ENCODE measurements around the gene CABLES2. TPM values are rescaled to one million over a fixed set of nuclear protein-coding genes. Genes with fewer than 3 reads are reported as not detected.

Gene CABLES2
- total and polyA plus RNA-seq, 9 of the 15 experiments (the other 6 are each of a cell fraction or from before 2014, with no cell fraction given): 0.46 to 4.2 (median 1.6) TPM

DNA sequence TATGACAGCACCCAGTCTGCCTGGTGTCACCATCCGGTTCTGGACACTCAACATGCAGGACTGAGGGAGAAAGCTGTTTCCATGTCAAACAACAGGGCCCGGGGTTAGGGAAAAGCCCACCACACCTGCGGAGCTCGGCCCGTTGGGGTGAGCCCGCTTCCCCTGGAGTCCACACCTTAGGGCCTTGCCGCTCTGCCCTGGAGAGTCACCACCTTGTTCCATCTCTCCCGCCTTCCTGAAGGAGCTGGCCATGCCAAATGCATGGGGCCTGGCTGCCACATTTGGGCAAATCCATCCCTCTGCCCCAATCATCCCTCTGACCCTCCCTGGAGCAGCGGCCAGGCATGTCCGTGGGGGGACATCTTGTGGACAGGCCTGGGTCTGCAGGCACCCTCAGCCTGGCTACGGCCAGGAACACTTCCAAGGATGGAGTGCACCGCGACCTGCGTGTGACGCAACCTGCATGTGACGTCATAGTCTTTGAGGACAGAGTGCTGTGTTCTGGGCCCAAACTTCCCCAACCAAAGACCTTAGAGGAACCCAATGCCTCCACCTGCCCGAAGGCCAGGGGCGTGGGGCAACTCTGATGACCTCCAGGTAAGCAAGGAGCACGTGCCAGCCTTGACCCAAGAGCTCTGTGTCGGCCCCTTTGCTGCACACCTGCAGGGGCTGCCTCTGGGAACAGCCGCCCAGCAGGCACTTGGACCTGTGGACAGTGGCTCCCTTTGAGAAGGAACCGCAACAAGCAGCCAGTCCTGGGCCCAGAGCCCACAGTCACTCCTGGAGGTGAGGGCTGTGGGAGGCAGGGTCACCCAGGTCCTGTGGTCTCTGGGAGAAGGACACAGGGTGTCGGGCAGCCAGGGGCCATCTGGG is 1.7 kb downstream of the CABLES2 start (continued):
- TF ChIP-seq ERF (CRISPR knock-in tag; IDR thresholded peaks at IDR 0.05) (no peak), TAF1 (IDR thresholded peaks at IDR 0.05; ENCODE audit: control insufficient read depth, extremely low read depth, insufficient read depth, low read length, severe bottlenecking) (no peak), HEY1 (CRISPR knock-in tag; IDR thresholded peaks at IDR 0.05; ENCODE audit: borderline replicate concordance) (no peak), NFXL1 (CRISPR knock-in tag; IDR thresholded peaks at IDR 0.05) (no peak), NFRKB (IDR thresholded peaks at IDR 0.05; ENCODE audit: low read depth) (no peak), SUPT5H (IDR thresholded peaks at IDR 0.05) (no peak), RFX1 (IDR thresholded peaks at IDR 0.05) (no peak), LARP7 (IDR thresholded peaks at IDR 0.05) (no peak), CEBPB (tag; IDR thresholded peaks at IDR 0.05) (peak; percentile 98), ZBTB17 (CRISPR knock-in tag; IDR thresholded peaks at IDR 0.05) (no peak), PCBP2 (IDR thresholded peaks at IDR 0.05; ENCODE audit: low read depth, low read length, poor library complexity, severe bottlenecking) (no peak), RBM34 (IDR thresholded peaks at IDR 0.05; ENCODE audit: borderline replicate concordance, insufficient read depth, low read length) (no peak), KDM5B (IDR thresholded peaks at IDR 0.05; ENCODE audit: insufficient replicate concordance, low read depth, low read length) (peak; percentile 3), YY1 (IDR thresholded peaks at IDR 0.05; ENCODE audit: borderline replicate concordance in 1 of 3, control insufficient read depth in 1 of 3, extremely low read depth in 1 of 3, insufficient read depth in 3 of 3, insufficient read length in 1 of 3, insufficient replicate concordance in 2 of 3, low read depth in 1 of 3, low read length in 2 of 3) (no peak), ZNF347 (CRISPR knock-in tag; IDR thresholded peaks at IDR 0.05; ENCODE audit: low read depth) (no peak), YBX1 (IDR thresholded peaks at IDR 0.05) (no peak), XRCC4 (IDR thresholded peaks at IDR 0.05; ENCODE audit: extremely low read depth, insufficient read depth, insufficient read length) (no peak), ZNF146 (CRISPR knock-in tag; IDR thresholded peaks at IDR 0.05; ENCODE audit: unreplicated experiment) (no peak)
- TF ChIP-seq, protein P1, sequence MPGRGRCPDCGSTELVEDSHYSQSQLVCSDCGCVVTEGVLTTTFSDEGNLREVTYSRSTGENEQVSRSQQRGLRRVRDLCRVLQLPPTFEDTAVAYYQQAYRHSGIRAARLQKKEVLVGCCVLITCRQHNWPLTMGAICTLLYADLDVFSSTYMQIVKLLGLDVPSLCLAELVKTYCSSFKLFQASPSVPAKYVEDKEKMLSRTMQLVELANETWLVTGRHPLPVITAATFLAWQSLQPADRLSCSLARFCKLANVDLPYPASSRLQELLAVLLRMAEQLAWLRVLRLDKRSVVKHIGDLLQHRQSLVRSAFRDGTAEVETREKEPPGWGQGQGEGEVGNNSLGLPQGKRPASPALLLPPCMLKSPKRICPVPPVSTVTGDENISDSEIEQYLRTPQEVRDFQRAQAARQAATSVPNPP (IDR thresholded peaks at IDR 0.05; ENCODE audit: borderline replicate concordance, insufficient read depth, insufficient read length): no peak
- TF ChIP-seq, protein P2, sequence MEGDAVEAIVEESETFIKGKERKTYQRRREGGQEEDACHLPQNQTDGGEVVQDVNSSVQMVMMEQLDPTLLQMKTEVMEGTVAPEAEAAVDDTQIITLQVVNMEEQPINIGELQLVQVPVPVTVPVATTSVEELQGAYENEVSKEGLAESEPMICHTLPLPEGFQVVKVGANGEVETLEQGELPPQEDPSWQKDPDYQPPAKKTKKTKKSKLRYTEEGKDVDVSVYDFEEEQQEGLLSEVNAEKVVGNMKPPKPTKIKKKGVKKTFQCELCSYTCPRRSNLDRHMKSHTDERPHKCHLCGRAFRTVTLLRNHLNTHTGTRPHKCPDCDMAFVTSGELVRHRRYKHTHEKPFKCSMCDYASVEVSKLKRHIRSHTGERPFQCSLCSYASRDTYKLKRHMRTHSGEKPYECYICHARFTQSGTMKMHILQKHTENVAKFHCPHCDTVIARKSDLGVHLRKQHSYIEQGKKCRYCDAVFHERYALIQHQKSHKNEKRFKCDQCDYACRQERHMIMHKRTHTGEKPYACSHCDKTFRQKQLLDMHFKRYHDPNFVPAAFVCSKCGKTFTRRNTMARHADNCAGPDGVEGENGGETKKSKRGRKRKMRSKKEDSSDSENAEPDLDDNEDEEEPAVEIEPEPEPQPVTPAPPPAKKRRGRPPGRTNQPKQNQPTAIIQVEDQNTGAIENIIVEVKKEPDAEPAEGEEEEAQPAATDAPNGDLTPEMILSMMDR (IDR thresholded peaks at IDR 0.05 in 2 of 3, conservative IDR thresholded peaks at IDR 0.05 in 1 of 3; ENCODE audit: insufficient read depth in 2 of 3, low read depth in 1 of 3, low read length in 3 of 3): peak; percentile 53 to 65 (median 55)
- TF ChIP-seq, protein P3, sequence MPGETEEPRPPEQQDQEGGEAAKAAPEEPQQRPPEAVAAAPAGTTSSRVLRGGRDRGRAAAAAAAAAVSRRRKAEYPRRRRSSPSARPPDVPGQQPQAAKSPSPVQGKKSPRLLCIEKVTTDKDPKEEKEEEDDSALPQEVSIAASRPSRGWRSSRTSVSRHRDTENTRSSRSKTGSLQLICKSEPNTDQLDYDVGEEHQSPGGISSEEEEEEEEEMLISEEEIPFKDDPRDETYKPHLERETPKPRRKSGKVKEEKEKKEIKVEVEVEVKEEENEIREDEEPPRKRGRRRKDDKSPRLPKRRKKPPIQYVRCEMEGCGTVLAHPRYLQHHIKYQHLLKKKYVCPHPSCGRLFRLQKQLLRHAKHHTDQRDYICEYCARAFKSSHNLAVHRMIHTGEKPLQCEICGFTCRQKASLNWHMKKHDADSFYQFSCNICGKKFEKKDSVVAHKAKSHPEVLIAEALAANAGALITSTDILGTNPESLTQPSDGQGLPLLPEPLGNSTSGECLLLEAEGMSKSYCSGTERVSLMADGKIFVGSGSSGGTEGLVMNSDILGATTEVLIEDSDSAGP (CRISPR knock-in tag; IDR thresholded peaks at IDR 0.05): no peak
- TF ChIP-seq, protein P4, sequence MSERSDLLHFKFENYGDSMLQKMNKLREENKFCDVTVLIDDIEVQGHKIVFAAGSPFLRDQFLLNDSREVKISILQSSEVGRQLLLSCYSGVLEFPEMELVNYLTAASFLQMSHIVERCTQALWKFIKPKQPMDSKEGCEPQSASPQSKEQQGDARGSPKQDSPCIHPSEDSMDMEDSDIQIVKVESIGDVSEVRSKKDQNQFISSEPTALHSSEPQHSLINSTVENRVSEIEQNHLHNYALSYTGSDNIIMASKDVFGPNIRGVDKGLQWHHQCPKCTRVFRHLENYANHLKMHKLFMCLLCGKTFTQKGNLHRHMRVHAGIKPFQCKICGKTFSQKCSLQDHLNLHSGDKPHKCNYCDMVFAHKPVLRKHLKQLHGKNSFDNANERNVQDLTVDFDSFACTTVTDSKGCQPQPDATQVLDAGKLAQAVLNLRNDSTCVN (CRISPR knock-in tag; IDR thresholded peaks at IDR 0.05): no peak

Data from K562 (cell line).